GM04503 (cell line): Measurements from ENCODE around the gene FAF1.
A peak's percentile ranks its signal among the peaks of the same experiment; 100 is the strongest.
"Not testable (repeated sequence)": the region's sequence is repeated elsewhere in the genome, so short reads cannot be mapped to it uniquely, and the experiment has no call there.

Experiments
- DNase-seq: peaks from one replicate; pipeline ENCODE4 v3.0.0-alpha.2; 2012; ENCODE audit warnings: low read depth

Gene FAF1

GRCh38 chr1:50775740-50776139 is 184.3 kb downstream of the FAF1 start:
- DNase-seq, result no peak

- DNase-seq, result peak; percentile 17
These were observed 185.2 kb downstream of the FAF1 start for GRCh38 chr1:50774759-50775351.

GRCh38 chr1:50766688-50767087 is 193.4 kb downstream of the FAF1 start:
- no peak for DNase-seq

- not testable (repeated sequence) for DNase-seq
These were observed 203.5 kb downstream of the FAF1 start for GRCh38 chr1:50756543-50756942.

GRCh38 chr1:50754764-50755163 is 205.3 kb downstream of the FAF1 start:
- not testable (repeated sequence) for DNase-seq

GRCh38 chr1:50750021-50750619 is 209.9 kb downstream of the FAF1 start:
- DNase-seq, result no peak

GRCh38 chr1:50747394-50747793 is 212.7 kb downstream of the FAF1 start:
- DNase-seq, result no peak

- no peak for DNase-seq
These were observed 217.5 kb downstream of the FAF1 start for GRCh38 chr1:50742523-50742922.

- DNase-seq, result no peak
These were observed 220.9 kb downstream of the FAF1 start for GRCh38 chr1:50739125-50739524.

- DNase-seq, result no peak
These were observed 224.6 kb downstream of the FAF1 start for GRCh38 chr1:50735443-50735842.

- DNase-seq, result not testable (repeated sequence)
These were observed 232.5 kb downstream of the FAF1 start for GRCh38 chr1:50727578-50727977.

GRCh38 chr1:50724626-50725286 is 235.3 kb downstream of the FAF1 start:
- DNase-seq, result no peak

- DNase-seq, result no peak
These were observed 239.5 kb downstream of the FAF1 start for GRCh38 chr1:50720457-50721053.

GRCh38 chr1:50719126-50719525 is 240.9 kb downstream of the FAF1 start:
- no peak for DNase-seq

GRCh38 chr1:50717327-50717726 is 242.7 kb downstream of the FAF1 start:
- no peak for DNase-seq

GRCh38 chr1:50716455-50716854 is 243.6 kb downstream of the FAF1 start:
- not testable (repeated sequence) for DNase-seq

- no peak for DNase-seq
These were observed 250.0 kb downstream of the FAF1 start for GRCh38 chr1:50710099-50710498.

- no peak for DNase-seq
These were observed 252.2 kb downstream of the FAF1 start for GRCh38 chr1:50707824-50708223.

- DNase-seq, result no peak
These were observed 254.4 kb downstream of the FAF1 start for GRCh38 chr1:50705699-50706098.

- DNase-seq, result no peak
These were observed 255.0 kb downstream of the FAF1 start for GRCh38 chr1:50705041-50705440.

GRCh38 chr1:50704126-50704525 is 255.9 kb downstream of the FAF1 start:
- peak; percentile 6 for DNase-seq

GRCh38 chr1:50703240-50703639 is 256.8 kb downstream of the FAF1 start:
- DNase-seq, result no peak

- DNase-seq, result no peak
These were observed 257.7 kb downstream of the FAF1 start for GRCh38 chr1:50702395-50702794.
